IMR-90 (cell line): ENCODE measurements around the gene KLHDC3. TPM values are rescaled to one million over a fixed set of nuclear protein-coding genes. Genes with fewer than 3 reads are reported as not detected.

Experiments
- ATAC-seq: fragments of 200-7000 bp; cut with Tn5 transposase; 2 replicates; pipeline ENCODE4 v1.9.1; 2020; ENCODE audit warnings: low read depth, mild to moderate bottlenecking, moderate library complexity
- BruUV-seq: library from RNA; stranded (reverse); fragments of 400-500 nt; replicated peaks from 2 replicates; lab custom pipeline; 2021; lab: Mats Ljungman, UMichigan
- CTCF ChIA-PET: fragments of 300-600 bp; formaldehyde crosslinking; extraction: SDS; loops from one replicate; lab custom pipeline; 2021; ENCODE audit warnings: antibody characterized with exemption; lab: Yijun Ruan, JAX
- POLR2A ChIA-PET: fragments of 300-600 bp; sonication (Branson Sonifier 250); formaldehyde crosslinking; loops from one replicate; lab custom pipeline; 2022; ENCODE audit warnings: antibody characterized with exemption; ENCODE audit not compliant: unreplicated experiment; lab: Charles Lee
- DNase-seq: peaks from one replicate; pipeline ENCODE4 v3.0.0; 2013
- H2AFZ ChIP-seq: replicated peaks from 2 replicates; pipeline ENCODE3; 2013; ENCODE audit warnings: low read length, mild to moderate bottlenecking; ENCODE audit not compliant: poor library complexity
- H2AK5ac ChIP-seq: 2 replicates; pipeline ENCODE4 v1.6.1; 2013; ENCODE audit warnings: low read depth, low read length, inconsistent platforms
- H2AK9ac ChIP-seq: replicated peaks from 2 replicates; pipeline ENCODE3; 2013; ENCODE audit warnings: mild to moderate bottlenecking, low read depth, low read length, moderate library complexity; ENCODE audit not compliant: poor library complexity
- H2BK120ac ChIP-seq: 2 replicates; pipeline ENCODE4 v1.6.1; 2013; ENCODE audit warnings: low read depth, low read length, inconsistent platforms
- H2BK15ac ChIP-seq: 3 replicates; pipeline ENCODE4 v1.6.1; 2013; ENCODE audit warnings: low read depth, low read length, inconsistent platforms
- H2BK20ac ChIP-seq: 2 replicates; pipeline ENCODE4 v1.6.1; 2013; ENCODE audit warnings: low read depth, mild to moderate bottlenecking, inconsistent platforms, low read length, moderate library complexity
- H2BK5ac ChIP-seq: 2 replicates; pipeline ENCODE4 v1.6.1; 2013; ENCODE audit warnings: mild to moderate bottlenecking, low read depth, low read length, inconsistent platforms; ENCODE audit not compliant: poor library complexity, severe bottlenecking
- H3K14ac ChIP-seq: replicated peaks from 2 replicates; pipeline ENCODE4 v1.6.1; 2013; ENCODE audit warnings: low read depth, low read length, inconsistent platforms
- H3K18ac ChIP-seq: 2 replicates; pipeline ENCODE4 v1.6.1; 2013; ENCODE audit warnings: low read depth, low read length, control low read depth
- H3K23ac ChIP-seq: 2 replicates; pipeline ENCODE4 v1.6.1; 2013; ENCODE audit warnings: low read depth, low read length, inconsistent platforms
- H3K27ac ChIP-seq: 2 replicates; pipeline ENCODE4 v1.5.1; 2013; ENCODE audit warnings: mild to moderate bottlenecking, control low read depth, low read length; ENCODE audit not compliant: insufficient read depth
- H3K27me3 ChIP-seq: 2 replicates; pipeline ENCODE4 v1.6.1; 2013; ENCODE audit warnings: low read length; ENCODE audit not compliant: control insufficient read depth, insufficient read depth
- H3K36me3 ChIP-seq: 2 replicates; pipeline ENCODE4 v1.6.1; 2013; ENCODE audit warnings: low read length, mixed read lengths; ENCODE audit not compliant: control insufficient read depth, insufficient read depth
- H3K4ac ChIP-seq: 2 replicates; pipeline ENCODE4 v1.6.1; 2013; ENCODE audit warnings: low read depth, low read length, inconsistent platforms
- H3K4me1 ChIP-seq: 2 replicates; pipeline ENCODE4 v1.6.1; 2013; ENCODE audit warnings: low read length, mixed read lengths; ENCODE audit not compliant: control insufficient read depth, insufficient read depth
- H3K4me2 ChIP-seq: 2 replicates; pipeline ENCODE4 v1.6.1; 2013; ENCODE audit warnings: low read depth, mild to moderate bottlenecking, control low read depth, low read length, moderate library complexity
- H3K4me3 ChIP-seq: 2 replicates; pipeline ENCODE4 v1.5.1; 2013; ENCODE audit warnings: low read depth, mild to moderate bottlenecking, control low read depth, low read length, moderate library complexity; ENCODE audit not compliant: insufficient read depth
- H3K56ac ChIP-seq: 2 replicates; pipeline ENCODE4 v1.6.1; 2013; ENCODE audit warnings: low read length, inconsistent platforms; ENCODE audit not compliant: insufficient read depth; ENCODE audit errors: extremely low read depth
- H3K79me1 ChIP-seq, 2 experiments: 2 replicates each; pipeline ENCODE4 v1.6.1; 2013; ENCODE audit warnings: low read length in 2 of 2, inconsistent platforms in 1 of 2, low read depth in 1 of 2
- H3K9ac ChIP-seq: 2 replicates; pipeline ENCODE4 v1.6.1; 2013; ENCODE audit warnings: low read depth, low read length, control low read depth
- H3K9me1 ChIP-seq: 2 replicates; pipeline ENCODE4 v1.6.1; 2013; ENCODE audit warnings: low read length, inconsistent platforms; ENCODE audit not compliant: insufficient read depth
- H3K9me3 ChIP-seq: 2 replicates; pipeline ENCODE4 v1.6.1; 2013; ENCODE audit warnings: low read length; ENCODE audit not compliant: control insufficient read depth, insufficient read depth
- H4K20me1 ChIP-seq: 2 replicates; pipeline ENCODE4 v1.6.1; 2013; ENCODE audit warnings: low read length, inconsistent platforms; ENCODE audit not compliant: insufficient read depth
- H4K5ac ChIP-seq: 2 replicates; pipeline ENCODE4 v1.6.1; 2013; ENCODE audit warnings: mild to moderate bottlenecking, low read depth, low read length, control low read depth
- H4K8ac ChIP-seq, 2 experiments: 2 replicates each; pipeline ENCODE4 v1.6.1; 2013; ENCODE audit warnings: low read depth in 2 of 2, low read length in 2 of 2, control low read depth in 1 of 2, inconsistent platforms in 1 of 2
- H4K91ac ChIP-seq: 2 replicates; pipeline ENCODE4 v1.6.1; 2013; ENCODE audit warnings: low read depth, low read length, inconsistent platforms; ENCODE audit not compliant: insufficient read depth
- BHLHE40 ChIP-seq: fragments of 150-350 bp; IDR thresholded peaks from 2 replicates; pipeline ENCODE4 v1.6.1; 2016; ENCODE audit warnings: mild to moderate bottlenecking, low read depth, low read length
- CEBPB ChIP-seq: IDR thresholded peaks from 2 replicates; pipeline ENCODE4 v1.6.1; 2012; ENCODE audit warnings: low read depth, low read length, improper control_type of control experiment
- MAZ ChIP-seq: IDR thresholded peaks from 2 replicates; pipeline ENCODE4 v1.6.1; 2012; ENCODE audit warnings: low read depth, mild to moderate bottlenecking, low read length, improper control_type of control experiment, moderate library complexity, borderline replicate concordance
- NFE2L2 ChIP-seq: fragments of 150-350 bp; IDR thresholded peaks from 2 replicates; pipeline ENCODE4 v1.6.1; 2016; ENCODE audit warnings: low read depth, mild to moderate bottlenecking, low read length
- RAD21 ChIP-seq: IDR thresholded peaks from 2 replicates; pipeline ENCODE4 v1.6.1; 2012; ENCODE audit warnings: low read length, improper control_type of control experiment
- RCOR1 ChIP-seq: IDR thresholded peaks from 2 replicates; pipeline ENCODE4 v1.6.1; 2012; ENCODE audit warnings: mild to moderate bottlenecking, low read length, improper control_type of control experiment; ENCODE audit not compliant: insufficient replicate concordance
- RFX5 ChIP-seq: IDR thresholded peaks from 2 replicates; pipeline ENCODE4 v1.8.0; 2012; ENCODE audit warnings: low read depth, mild to moderate bottlenecking, low read length, moderate library complexity
- SMC3 ChIP-seq: fragments of 150-350 bp; IDR thresholded peaks from 2 replicates; pipeline ENCODE4 v1.6.1; 2016; ENCODE audit warnings: low read depth, mild to moderate bottlenecking, antibody characterized with exemption, low read length, moderate library complexity
- WGBS, 2 experiments: methylation state at CpG; one replicate each; pipeline versions ENCODE4 v1.1.5 to v1.1.7; 2013; ENCODE audit warnings: missing lambda C conversion rate in 2 of 2; ENCODE audit not compliant: insufficient read length in 1 of 2; ENCODE audit errors: extremely low coverage in 2 of 2; 5-methylcytosine and 5-hydroxymethylcytosine counted together
- dilution Hi-C: fragments of 300-500 bp; cut with HindIII; formaldehyde crosslinking; loops from one replicate; pipeline ENCODE4 v1.14.3; 2018; ENCODE audit warnings: low sequenced_read_pairs; ENCODE audit not compliant: unreplicated experiment
- in situ Hi-C: fragments of 300-500 bp; cut with MboI; formaldehyde crosslinking; loops from 3 replicates; pipeline ENCODE4 v1.14.3; 2019; ENCODE audit warnings: low sequenced_read_pairs, inconsistent platforms, mixed read lengths
- intact Hi-C: fragments of 100-400 bp; cut with micrococcal nuclease; formaldehyde crosslinking; loops from 2 replicates; pipeline ENCODE4 v1.10.0; 2022
- polyA plus RNA-seq, 3 experiments: library from polyadenylated mRNA; depleted of rRNA; stranded (reverse); fragments of >200 nt; gene quantifications; 2 replicates each; pipeline ENCODE4 v1.2.3, GENCODE V29; 2012; ENCODE audit warnings: low replicate concordance in 1 of 3
- total RNA-seq: library from RNA; depleted of rRNA; stranded (reverse); fragments of >200 nt; gene quantifications from 2 replicates; pipeline ENCODE4 v1.2.3, GENCODE V29; 2012
- TF ChIP-seq, protein P1 (sequence below): fragments of 150-350 bp; IDR thresholded peaks from 2 replicates; pipeline ENCODE4 v1.6.1; 2016; ENCODE audit warnings: low read depth, mild to moderate bottlenecking, low read length, moderate library complexity, borderline replicate concordance
- TF ChIP-seq, protein P2 (sequence below): conservative IDR thresholded peaks from 2 replicates; pipeline ENCODE4 v1.5.1; 2012; ENCODE audit warnings: mild to moderate bottlenecking, low read depth, low read length, improper control_type of control experiment

The KLHDC3 gene
- total and polyA plus RNA-seq, 2 of the 4 experiments (the other 2 are of a cell fraction): 57.1 to 76.0 TPM

DNA sequence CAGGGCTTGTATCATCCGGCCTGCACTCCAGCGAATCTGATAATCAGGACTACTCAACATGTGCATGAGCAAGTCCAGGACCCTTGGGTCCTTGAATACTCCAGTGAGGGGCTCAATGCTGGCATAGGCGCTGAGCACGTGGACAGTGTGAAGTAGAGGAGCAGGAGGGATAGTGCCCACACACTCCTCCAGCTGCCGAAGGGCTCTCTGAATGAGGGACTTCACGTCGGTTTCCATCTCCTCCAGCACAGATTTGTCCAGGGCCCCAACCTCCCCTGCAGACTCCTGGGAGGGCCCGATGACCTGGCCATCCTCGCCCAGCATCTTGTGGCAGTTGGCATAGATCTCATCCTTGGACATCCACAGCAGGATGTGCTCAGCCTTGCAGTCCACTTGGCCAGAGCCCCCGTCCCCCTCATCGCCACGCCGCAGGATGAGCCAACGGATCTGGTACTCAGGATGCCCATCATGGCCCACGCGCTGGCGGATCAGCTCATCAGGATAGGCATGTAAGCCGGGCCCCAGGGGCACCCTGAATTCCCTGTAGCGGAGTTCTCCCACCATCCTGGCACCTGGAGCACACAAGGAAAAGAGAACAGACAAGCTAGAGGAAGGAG is 38.3 kb downstream of the KLHDC3 start (continued):
- no peak for TF ChIP-seq CEBPB

DNA sequence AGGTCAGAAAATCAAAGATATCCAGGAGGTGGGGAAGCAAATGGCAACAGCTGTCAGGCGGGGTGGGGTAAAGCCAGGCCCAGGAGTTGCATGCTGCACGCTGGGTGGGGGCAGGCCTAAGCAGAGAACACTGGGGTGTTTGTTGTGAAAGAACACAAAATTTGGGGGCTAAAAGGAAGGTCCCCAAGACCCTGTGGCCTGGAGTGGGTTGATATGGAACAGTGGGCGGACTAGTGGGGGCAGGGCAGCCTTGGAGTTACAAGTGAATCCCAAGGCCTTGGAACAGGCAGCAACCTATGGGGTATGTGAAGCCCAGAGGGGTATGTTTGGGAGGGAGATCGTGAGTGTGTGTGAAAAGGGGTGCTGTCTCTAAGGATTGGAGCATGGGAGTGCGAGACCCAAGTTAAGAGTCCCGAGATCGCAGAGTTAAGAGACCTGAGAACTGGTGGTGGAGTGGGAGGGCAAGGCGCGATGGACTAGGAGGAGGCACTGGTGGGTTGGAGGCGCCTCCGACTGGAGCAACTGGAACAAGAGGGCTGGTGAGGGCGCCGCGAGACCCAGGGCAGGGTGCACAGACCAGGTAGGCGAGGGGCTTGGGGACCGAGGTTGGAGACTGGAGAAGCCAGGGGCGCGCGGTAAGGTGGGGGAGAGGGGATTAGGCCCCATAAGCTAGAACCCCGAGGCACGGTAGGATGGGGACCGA is 38.9 kb downstream of the KLHDC3 start:
- Histone ChIP-seq H2AK9ac (peak overlapping the region; percentile 100), H3K9ac (peak overlapping the region; percentile 95), H4K5ac (peak overlapping the region; percentile 99), H3K18ac (peak overlapping the region; percentile 62), H3K79me1 (peaks cover 19 to 53% of the 10 kb centered on the region in 2 experiments; a peak in 3 of 4 replicates), H4K8ac (peak overlapping the region; percentile 84 to 100), H4K20me1 (no peaks in the 10 kb centered on the region), H3K9me1 (peaks cover 21% of the 10 kb centered on the region), H3K36me3 (peaks cover 44% of the 10 kb centered on the region), H2AFZ (peak overlapping the region; percentile 93), H3K4ac (peak overlapping the region; percentile 98), H3K14ac (peak overlapping the region; percentile 98), H3K4me1 (peaks cover 18% of the 10 kb centered on the region), H2BK15ac (peak overlapping the region; percentile 54; the same call in 1 of the 3 replicates), H3K23ac (peak overlapping the region; percentile 98), H2BK5ac (peak overlapping the region; percentile 87), H3K27ac (peak overlapping the region; percentile 87), H3K9me3 (no peaks in the 10 kb centered on the region), H4K91ac (peak overlapping the region; percentile 88), H3K56ac (peak overlapping the region; percentile 89), H2AK5ac (peak overlapping the region; percentile 100), H3K27me3 (no peaks in the 10 kb centered on the region), H3K4me2 (peak overlapping the region; percentile 99), H2BK20ac (no peak overlapping the region), H3K4me3 (peak overlapping the region; percentile 68), H2BK120ac (peak overlapping the region; percentile 71)
- ChIA-PET CTCF (no interaction called here), POLR2A (interaction anchor here (0.9 to 1.1 kb wide), 2 partner anchors 8 to 24 kb away, joined by 3 read pairs; no protein-coding TSS in a partner anchor)
- intact Hi-C loops (loop anchor here (1.0 to 5.0 kb wide), 2 partner anchors 22 to 89 kb away; no protein-coding TSS in a partner anchor), dilution Hi-C loops (no loop called here), in situ Hi-C loops (no loop called here)
- no TSS peak for BruUV-seq
- peak; percentile 45 for ATAC-seq
- DNase-seq: peak; percentile 20
- WGBS, 2 experiments: 39% methylated on average over 10 of the region's 22 CpGs; no CpG with 5 or more reads in 1 of the 2 experiments
- TF ChIP-seq RAD21: no peak
- TF ChIP-seq BHLHE40: no peak
- TF ChIP-seq SMC3: no peak
- no peak for TF ChIP-seq NFE2L2
- TF ChIP-seq, protein P1, sequence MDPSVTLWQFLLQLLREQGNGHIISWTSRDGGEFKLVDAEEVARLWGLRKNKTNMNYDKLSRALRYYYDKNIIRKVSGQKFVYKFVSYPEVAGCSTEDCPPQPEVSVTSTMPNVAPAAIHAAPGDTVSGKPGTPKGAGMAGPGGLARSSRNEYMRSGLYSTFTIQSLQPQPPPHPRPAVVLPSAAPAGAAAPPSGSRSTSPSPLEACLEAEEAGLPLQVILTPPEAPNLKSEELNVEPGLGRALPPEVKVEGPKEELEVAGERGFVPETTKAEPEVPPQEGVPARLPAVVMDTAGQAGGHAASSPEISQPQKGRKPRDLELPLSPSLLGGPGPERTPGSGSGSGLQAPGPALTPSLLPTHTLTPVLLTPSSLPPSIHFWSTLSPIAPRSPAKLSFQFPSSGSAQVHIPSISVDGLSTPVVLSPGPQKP: no peak
- TF ChIP-seq MAZ: no peak
- TF ChIP-seq RCOR1: no peak
- TF ChIP-seq RFX5: no peak
- no peak for TF ChIP-seq CEBPB
- TF ChIP-seq, protein P2, sequence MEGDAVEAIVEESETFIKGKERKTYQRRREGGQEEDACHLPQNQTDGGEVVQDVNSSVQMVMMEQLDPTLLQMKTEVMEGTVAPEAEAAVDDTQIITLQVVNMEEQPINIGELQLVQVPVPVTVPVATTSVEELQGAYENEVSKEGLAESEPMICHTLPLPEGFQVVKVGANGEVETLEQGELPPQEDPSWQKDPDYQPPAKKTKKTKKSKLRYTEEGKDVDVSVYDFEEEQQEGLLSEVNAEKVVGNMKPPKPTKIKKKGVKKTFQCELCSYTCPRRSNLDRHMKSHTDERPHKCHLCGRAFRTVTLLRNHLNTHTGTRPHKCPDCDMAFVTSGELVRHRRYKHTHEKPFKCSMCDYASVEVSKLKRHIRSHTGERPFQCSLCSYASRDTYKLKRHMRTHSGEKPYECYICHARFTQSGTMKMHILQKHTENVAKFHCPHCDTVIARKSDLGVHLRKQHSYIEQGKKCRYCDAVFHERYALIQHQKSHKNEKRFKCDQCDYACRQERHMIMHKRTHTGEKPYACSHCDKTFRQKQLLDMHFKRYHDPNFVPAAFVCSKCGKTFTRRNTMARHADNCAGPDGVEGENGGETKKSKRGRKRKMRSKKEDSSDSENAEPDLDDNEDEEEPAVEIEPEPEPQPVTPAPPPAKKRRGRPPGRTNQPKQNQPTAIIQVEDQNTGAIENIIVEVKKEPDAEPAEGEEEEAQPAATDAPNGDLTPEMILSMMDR: no peak
